NCI-H446 (cell line): ENCODE measurements around the gene ACOXL.

Source experiments
- DNase-seq, 2 experiments: peaks; one replicate each; lab custom pipeline; 2025; lab: John Stamatoyannopoulos, UW

ACOXL gene

DNA sequence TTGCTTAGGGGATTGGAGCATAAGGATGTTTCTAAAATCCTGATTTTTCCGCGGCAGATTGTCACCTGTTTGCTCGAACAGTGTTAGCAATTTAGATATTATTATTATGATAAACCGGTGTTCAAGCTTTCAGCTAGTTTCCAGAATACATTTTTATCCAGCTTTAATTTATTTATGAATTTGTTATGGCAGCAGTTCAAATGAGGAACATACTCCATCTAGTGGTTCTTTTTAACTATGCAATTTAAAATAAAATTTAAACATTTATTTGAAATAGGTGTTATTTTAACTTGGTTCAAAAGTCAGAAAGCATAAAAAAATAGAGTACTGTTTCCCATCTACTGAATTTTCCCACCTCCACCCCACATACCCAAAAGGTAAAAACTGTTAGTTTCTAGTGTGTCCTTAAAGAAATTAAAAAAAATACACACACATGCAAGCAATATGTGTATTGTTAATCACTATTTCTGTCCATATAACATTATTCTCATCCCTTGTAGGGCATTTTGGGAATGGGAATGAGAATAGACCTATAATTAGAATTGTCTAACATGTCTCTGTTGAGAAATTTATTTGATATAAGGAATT is 23.2 kb downstream of the ACOXL start:
- DNase-seq, result peak in 1 of 2 experiments; percentile 34

- no peak for DNase-seq
These were observed 27.0 kb downstream of the ACOXL start for GRCh38 chr2:110759411-110759810.

GRCh38 chr2:110764931-110765330 is 32.6 kb downstream of the ACOXL start:
- no peak for DNase-seq

GRCh38 chr2:110766291-110766690 is 33.9 kb downstream of the ACOXL start:
- DNase-seq, result no peak

- no peak for DNase-seq
These were observed 36.2 kb downstream of the ACOXL start for GRCh38 chr2:110768591-110768990.

DNA sequence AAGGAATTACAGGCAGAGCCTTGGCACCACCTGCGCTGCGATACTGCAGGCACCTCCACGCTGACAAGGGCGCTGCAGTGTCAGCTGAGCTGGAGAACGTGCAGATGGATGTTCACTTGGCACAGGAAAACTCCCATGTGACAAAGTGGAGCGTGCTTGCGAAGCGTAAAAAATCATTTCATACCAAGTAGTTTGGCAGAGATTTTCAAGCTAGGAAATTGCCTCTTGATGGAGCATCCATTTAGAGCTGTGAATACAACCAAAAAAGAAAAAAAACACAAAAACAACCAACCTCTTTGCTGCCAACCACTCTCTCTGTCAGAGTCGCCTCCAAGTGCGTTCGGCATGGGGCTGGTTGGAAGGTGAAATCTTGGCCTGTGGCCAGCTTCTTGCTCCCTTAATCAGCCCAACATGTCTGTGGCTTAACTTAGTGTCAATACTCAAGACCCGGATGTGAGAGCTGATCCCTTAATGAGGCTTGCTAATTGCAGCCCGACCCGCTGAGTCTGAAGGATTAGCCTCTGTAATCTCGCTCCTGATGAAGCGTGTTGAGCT is 38.1 kb downstream of the ACOXL start:
- peak; percentile 92 to 98 for DNase-seq

DNA sequence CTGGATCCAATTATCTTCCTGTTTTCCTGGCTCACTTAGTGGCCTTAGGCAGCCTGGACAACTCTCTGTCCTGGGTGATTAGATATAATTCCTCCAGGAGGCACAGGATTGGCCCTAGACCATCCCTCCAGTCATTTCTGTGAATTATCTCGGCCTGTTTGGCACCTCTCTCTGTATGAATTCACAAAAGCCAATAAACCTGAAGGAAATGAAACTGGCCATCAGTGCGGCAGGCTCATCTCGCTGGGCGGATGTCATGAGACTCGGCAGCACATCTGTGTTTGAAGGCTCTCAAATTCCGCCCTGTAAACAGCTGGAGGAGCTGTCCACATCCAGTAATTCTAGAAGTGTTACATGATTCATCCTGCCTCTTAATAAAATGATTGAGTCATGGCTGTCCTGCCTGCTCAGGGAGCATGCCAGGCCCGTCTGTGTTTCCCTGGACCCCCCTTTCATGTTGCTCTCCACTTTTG is 38.6 kb downstream of the ACOXL start:
- DNase-seq, result peak; percentile 83 to 86

- DNase-seq, result peak in 1 of 2 experiments; percentile 17
These were observed 39.4 kb downstream of the ACOXL start for GRCh38 chr2:110771547-110772382.

- no peak for DNase-seq
These were observed 40.0 kb downstream of the ACOXL start for GRCh38 chr2:110772383-110772755.

GRCh38 chr2:110773401-110773921 is 41.1 kb downstream of the ACOXL start:
- peak; percentile 83 to 97 for DNase-seq

- no peak for DNase-seq
These were observed 42.3 kb downstream of the ACOXL start for GRCh38 chr2:110774701-110775100.

DNA sequence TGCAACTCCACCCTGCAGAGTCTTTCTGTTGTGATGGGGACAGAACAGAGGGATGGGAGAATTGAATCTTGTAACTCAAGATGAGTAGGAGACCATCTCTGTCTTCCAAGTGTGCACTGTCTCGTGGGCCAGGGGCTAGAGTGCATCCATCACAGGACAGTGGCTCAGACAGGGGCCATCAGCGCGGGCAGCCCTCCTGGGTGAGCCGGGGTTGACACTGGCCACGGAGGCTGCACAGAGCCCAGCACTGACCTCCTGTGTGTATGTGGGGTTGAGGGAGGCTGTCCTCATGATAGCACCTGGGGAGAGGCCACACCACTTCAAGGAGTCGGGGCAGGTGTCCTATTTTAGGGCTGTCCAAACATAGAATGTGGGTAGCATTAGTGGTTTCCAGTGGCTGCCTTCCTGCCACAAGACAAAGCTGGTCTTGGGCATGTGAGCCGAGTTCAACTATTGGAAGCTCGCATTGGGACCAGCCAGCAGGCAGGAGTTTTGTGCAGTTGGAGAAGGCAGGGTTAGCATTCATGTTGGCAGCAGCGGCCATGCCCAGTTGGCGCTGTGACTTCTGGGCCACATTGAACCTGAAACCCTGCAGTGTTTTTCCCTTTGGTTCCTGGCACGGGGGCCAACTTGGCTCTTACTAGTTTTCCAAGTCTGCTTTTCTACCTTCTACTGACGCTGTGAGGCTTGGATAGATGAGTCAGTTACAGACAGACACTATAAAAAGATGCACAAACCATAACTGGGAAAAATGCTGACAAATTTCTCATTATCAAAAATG is 45.3 kb downstream of the ACOXL start:
- peak; percentile 56 to 89 for DNase-seq

GRCh38 chr2:110780461-110780860 is 48.1 kb downstream of the ACOXL start:
- no peak for DNase-seq

- peak; percentile 26 to 51 for DNase-seq
These were observed 51.0 kb downstream of the ACOXL start for GRCh38 chr2:110783196-110783873.

DNA sequence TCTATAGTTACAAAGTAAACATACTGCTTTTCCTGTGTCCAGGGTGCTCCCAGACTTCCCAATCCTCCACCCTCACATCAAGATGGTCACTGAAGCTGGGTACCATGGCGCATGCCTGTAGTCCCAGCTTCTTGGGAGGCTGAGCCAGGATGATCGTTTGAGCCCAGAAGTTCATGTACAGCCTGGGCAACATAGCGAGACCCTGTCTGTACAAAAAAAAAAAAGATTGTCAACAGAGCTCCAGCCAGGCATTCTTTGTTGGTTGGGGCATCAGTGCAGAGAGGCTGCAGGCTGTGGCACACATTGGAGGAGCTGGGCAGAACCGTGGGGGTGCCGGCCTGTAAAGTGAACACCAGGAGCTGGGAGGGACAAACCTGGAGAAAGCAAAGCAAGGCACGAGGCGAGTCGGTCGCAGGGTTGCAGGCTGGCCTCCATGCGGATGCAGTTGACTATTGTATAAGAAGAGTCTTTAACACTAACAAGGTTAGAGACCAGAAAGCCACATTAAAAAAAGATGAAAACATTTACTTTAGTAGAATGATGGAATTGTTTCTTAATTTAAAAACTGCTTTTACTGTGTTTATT is 51.8 kb downstream of the ACOXL start:
- DNase-seq, result no peak

DNA sequence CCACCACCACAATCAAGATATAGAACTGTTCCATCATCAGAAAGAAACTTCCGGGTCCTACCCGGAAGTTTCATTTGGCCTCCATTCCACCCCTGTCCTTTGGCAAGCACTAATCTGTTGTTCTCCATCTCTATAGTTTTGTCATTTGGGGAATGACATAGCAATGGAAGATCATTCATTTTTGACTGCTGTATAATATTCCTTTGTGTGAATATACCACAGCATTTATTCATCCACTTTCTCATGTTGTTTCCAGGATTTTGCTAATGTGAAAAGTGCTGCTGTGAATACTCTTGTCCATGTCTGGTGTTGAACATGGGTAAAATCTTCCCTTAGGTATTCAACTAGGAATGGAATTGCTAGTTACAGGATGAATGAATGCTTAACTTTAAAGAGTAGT is 53.1 kb downstream of the ACOXL start:
- DNase-seq, result no peak

GRCh38 chr2:110788976-110789375 is 56.6 kb downstream of the ACOXL start:
- DNase-seq, result peak; percentile 71 to 84

DNA sequence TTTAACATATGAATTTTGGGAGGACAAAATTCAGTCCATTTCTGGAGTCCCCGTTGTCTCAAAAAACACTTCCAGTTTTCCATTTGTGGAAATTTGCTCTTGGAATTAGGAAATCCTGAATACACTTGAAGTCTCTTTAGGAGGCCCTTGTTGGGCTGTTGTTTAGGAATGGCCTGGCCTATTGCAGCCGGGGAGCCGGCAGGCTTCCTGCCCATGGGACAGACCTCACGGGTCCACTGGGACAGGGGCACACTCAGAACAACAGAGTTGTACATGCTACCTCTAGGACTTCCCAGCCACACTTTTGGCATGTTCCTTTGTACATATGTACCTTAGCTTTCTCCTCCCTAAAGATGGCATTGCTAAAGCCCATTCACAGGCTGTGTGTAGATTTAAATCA is 57.3 kb downstream of the ACOXL start:
- DNase-seq, result no peak

- DNase-seq, result no peak
These were observed 58.5 kb downstream of the ACOXL start for GRCh38 chr2:110790907-110791306.

DNA sequence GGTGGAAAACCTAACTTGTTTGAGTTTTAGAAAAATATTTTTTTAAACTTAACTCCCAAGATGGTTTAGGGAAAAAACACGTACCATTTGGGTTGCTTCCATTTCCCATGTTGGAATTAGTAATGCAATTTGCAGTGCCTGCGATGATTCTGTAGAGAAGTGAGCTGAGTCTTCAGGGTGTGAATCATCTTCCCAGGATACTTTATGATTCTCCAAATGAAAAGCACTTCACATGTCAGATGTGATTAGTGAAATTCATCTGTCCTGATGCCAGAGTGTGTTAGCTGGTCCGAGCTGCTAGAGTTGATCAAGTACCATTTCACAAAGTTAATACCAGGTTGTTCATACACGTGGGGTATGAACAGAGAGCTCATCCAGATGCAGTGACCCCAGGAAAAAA is 59.1 kb downstream of the ACOXL start:
- DNase-seq, result peak in 1 of 2 experiments; percentile 3

DNA sequence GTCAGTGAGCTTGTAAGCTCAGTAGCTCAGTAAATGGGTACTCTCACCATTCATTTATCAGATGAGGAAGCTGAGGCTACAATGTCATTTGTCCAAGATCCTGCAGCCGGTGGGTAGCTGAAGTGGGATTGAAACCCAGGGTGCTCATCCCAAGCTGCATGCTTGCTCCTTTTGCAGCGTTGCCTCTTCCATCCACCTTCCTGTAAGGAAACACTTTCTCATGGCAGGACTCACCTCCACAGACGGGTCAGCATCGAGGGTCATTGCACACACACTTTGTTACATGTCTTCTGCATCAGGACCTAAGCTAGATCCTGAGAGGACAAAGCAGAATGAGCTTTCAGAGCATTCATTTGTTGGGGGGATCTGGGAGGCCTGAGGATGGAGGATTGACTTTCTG is 60.7 kb downstream of the ACOXL start:
- DNase-seq, result no peak
